GM18870 (cell line): Measurements from ENCODE around the gene RNF150.
"Not testable (repeated sequence)": the region's sequence is repeated elsewhere in the genome, so short reads cannot be mapped to it uniquely, and the experiment has no call there.

Experiments
- ATAC-seq: cut with Tn5 transposase; IDR thresholded peaks from one replicate; pipeline ENCODE4 v1.9.1; 2021; ENCODE audit warnings: moderate library complexity; ENCODE audit not compliant: unreplicated experiment

Gene RNF150

GRCh38 chr4:141133146-141133998, at the start of gene RNF150:
RNF150 (minus strand) TSS chr4:141133469.
- peak; percentile 57 for ATAC-seq

GRCh38 chr4:141180991-141181761, 47.9 kb upstream of the RNF150 start:
- ATAC-seq = peak; percentile 79

GRCh38 chr4:141179474-141180373, 46.5 kb upstream of the RNF150 start:
- ATAC-seq = no peak

- no peak for ATAC-seq
Measured at GRCh38 chr4:141177171-141177570, 43.9 kb upstream of the RNF150 start.

GRCh38 chr4:141174457-141174856, 41.2 kb upstream of the RNF150 start:
- ATAC-seq = no peak

GRCh38 chr4:141170671-141171070, 37.4 kb upstream of the RNF150 start:
- no peak for ATAC-seq

GRCh38 chr4:141169391-141169790, 36.1 kb upstream of the RNF150 start:
- ATAC-seq = no peak

- ATAC-seq = not testable (repeated sequence)
Measured at GRCh38 chr4:141165001-141165400, 31.7 kb upstream of the RNF150 start.

GRCh38 chr4:141159027-141159426, 25.8 kb upstream of the RNF150 start:
- ATAC-seq = no peak

GRCh38 chr4:141158219-141158618, 24.9 kb upstream of the RNF150 start:
- ATAC-seq = no peak

- no peak for ATAC-seq
Measured at GRCh38 chr4:141155586-141155985, 22.3 kb upstream of the RNF150 start.

- ATAC-seq = no peak
Measured at GRCh38 chr4:141154725-141155124, 21.5 kb upstream of the RNF150 start.

GRCh38 chr4:141153751-141154510, 20.7 kb upstream of the RNF150 start:
- ATAC-seq = no peak

- no peak for ATAC-seq
Measured at GRCh38 chr4:141144207-141144606, 10.9 kb upstream of the RNF150 start.

- no peak for ATAC-seq
Measured at GRCh38 chr4:141142423-141142822, 9.2 kb upstream of the RNF150 start.

GRCh38 chr4:141140391-141141200, 7.3 kb upstream of the RNF150 start:
- no peak for ATAC-seq

GRCh38 chr4:141133999-141134995, 1.0 kb upstream of the RNF150 start:
- ATAC-seq = no peak

- ATAC-seq = no peak
Measured at GRCh38 chr4:141132709-141133145, 542 bp downstream of the RNF150 start.
